Activated CD8-positive, alpha-beta memory T cell treated with anti-CD3 and anti-CD28 coated beads, Interleukin-2, amount 10 ng/mL, durations not matched to agents 7 days and 5 days (primary cell): Measurements from ENCODE around the gene PLCD1. TPM values are rescaled to one million over a fixed set of nuclear protein-coding genes. Genes with fewer than 3 reads are reported as not detected.
"Not testable (repeated sequence)": the region's sequence is repeated elsewhere in the genome, so short reads cannot be mapped to it uniquely, and the experiment has no call there.

Experiments used
- ATAC-seq: fragments of 150-1000 bp; cut with Tn5 transposase; one replicate; pipeline ENCODE4 v1.10.0; 2021; ENCODE audit warnings: moderate library complexity
- CTCF ChIA-PET: fragments of 350-600 bp; sonication (Branson Sonifier 250); formaldehyde crosslinking; loops from one replicate; lab custom pipeline; 2021; ENCODE audit warnings: antibody characterized with exemption; lab: Charles Lee
- DNase-seq: peaks from one replicate; pipeline ENCODE4 v3.0.0-alpha.2; 2020
- H3K27ac Mint-ChIP-seq: one replicate; pipeline ENCODE4 v1.8.0; 2021; ENCODE audit warnings: mild to moderate bottlenecking, mixed read lengths
- H3K27me3 Mint-ChIP-seq: one replicate; pipeline ENCODE4 v1.8.0; 2021; ENCODE audit warnings: mixed read lengths
- H3K36me3 Mint-ChIP-seq: one replicate; pipeline ENCODE4 v1.8.0; 2021; ENCODE audit warnings: mild to moderate bottlenecking, mixed read lengths
- H3K4me1 Mint-ChIP-seq: one replicate; pipeline ENCODE4 v1.8.0; 2021; ENCODE audit warnings: mixed read lengths
- H3K4me3 Mint-ChIP-seq: one replicate; pipeline ENCODE4 v1.8.0; 2021; ENCODE audit warnings: mild to moderate bottlenecking, moderate library complexity, mixed read lengths
- H3K9me3 Mint-ChIP-seq: one replicate; pipeline ENCODE4 v1.8.0; 2022; ENCODE audit warnings: low read depth, mixed read lengths
- total RNA-seq, 2 experiments: library from RNA; stranded (reverse); gene quantifications; one replicate each; pipeline ENCODE4 v1.2.3, GENCODE V29; 2021

Gene PLCD1
- total RNA-seq, 2 experiments from 2014 or later, result 12.3 to 20.6 TPM

DNA sequence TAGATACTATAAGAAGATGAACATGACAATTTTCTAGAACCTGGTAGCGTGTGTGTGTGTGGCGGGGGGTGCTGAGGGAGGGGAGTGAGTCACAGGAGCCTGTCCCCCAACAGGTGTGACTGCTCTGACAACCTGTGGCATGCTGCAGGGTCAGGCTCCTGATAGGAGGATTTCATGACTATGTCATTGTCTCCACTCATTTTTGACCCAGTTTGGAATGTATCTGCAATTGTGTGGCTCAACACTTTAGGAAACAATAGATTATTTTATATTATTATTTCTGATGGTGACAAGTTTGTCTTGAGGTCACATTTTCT is 48.1 kb downstream of the PLCD1 start:
- no peak overlapping the region for H3K27ac Mint-ChIP-seq

DNA sequence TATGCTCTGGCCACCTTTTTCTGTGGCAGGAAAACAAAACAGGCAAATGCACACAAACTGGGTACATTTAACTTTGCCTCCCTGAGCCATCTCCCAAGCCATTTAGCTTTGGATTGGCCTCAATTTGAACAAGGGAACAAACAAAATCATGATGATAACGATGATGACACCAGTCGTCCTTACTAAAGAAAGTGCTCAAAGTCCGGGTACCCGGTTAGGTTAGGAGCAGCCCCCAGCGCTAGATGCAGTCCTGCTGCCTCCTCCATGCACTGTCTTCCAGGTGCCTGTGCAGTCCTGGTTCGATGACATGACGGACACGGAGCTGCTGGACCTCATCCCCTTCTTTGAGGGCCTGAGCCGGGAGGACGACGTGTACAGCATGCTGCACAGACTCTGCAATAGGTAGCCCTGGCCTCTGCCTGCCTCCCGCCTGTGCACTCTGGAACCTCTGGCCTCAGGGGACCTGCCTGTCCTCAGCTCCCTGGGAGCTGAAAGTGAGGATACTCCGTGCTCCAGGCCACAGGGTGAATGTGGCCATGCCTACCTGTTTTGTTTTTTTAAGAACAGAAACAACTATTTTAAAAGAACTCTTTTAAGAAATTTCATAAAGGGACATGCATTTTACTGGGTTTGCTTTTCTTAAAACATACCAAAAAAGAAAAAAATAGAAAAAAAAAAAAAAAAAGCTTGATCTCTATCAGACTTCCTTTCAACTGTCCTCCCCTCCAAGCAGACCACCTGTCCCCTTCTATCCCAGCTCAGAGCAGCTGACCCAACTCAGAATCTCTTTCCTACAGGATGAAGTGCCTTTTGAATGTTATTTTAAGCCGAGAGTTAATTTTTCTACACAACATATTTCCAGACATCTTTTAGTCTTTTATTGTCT is 48.7 kb downstream of the PLCD1 start:
- Mint-ChIP-seq H3K27ac (no peak overlapping the region), H3K36me3 (no peaks in the 10 kb centered on the region), H3K4me1 (no peaks in the 10 kb centered on the region), H3K27me3 (peaks cover 7% of the 10 kb centered on the region), H3K9me3 (no peaks in the 10 kb centered on the region), H3K4me3 (no peak overlapping the region)
- DNase-seq (no peak), ATAC-seq (no peak)
- CTCF ChIA-PET, result interaction anchor here (0.8 to 10.3 kb wide), 7 partner anchors 10 to 126 kb away, joined by 3 to 61 read pairs (median 4); no protein-coding TSS in a partner anchor

More for the DNA sequence above, 48.1 kb downstream of the PLCD1 start:
- Mint-ChIP-seq H3K27me3 (peaks cover 7% of the 10 kb centered on the region), H3K9me3 (no peaks in the 10 kb centered on the region), H3K4me1 (no peaks in the 10 kb centered on the region), H3K36me3 (no peaks in the 10 kb centered on the region), H3K4me3 (no peak overlapping the region)
- ATAC-seq (no peak), DNase-seq (no peak)
- CTCF ChIA-PET, result interaction anchor here (1.1 to 10.3 kb wide), 6 partner anchors 11 to 126 kb away, joined by 3 to 61 read pairs (median 4); no protein-coding TSS in a partner anchor

DNA sequence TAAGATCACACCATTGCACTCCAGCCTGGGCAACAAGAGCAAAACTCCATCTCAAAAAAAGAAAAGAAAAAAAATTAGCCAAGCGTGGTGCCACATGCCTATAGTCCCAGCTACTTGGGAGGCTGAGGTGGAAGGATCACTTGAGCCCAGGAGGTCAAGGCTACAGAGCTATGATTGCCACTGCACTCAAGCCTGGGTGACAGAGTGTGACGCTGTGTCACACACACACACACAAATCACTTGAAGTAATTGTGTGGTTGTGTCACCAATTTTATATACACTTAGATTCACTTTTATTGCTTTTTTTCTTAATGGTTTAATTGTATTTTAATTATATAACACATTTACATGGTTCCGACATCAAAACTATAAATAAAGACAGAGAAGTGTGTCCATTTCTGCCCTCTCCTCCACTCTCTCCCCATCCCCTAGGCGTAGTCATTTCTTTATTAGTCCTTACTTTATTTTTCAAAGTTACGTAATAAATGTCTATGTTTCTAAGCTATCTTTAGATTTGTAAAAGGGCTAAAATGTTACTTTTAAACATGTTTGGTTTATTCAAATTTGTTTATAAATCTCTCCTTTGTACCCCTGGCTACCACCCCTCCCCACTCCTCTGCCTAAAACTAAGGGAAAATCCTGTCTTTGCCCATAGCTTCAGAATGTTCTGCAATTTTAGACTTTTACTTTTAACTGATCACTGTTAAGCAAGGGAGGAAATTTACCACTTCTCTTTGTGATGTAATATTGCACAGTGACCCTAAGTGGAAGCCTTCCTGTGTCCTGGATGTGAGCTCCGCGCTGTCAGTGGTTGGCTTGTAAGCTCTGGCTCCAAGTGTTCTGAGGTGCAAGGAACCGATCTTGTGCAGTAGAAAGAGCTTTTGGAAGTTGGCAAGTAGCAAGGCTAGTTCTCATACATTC is 49.6 kb downstream of the PLCD1 start:
- Mint-ChIP-seq H3K9me3 (no peaks in the 10 kb centered on the region), H3K4me1 (peaks cover 3% of the 10 kb centered on the region)

DNA sequence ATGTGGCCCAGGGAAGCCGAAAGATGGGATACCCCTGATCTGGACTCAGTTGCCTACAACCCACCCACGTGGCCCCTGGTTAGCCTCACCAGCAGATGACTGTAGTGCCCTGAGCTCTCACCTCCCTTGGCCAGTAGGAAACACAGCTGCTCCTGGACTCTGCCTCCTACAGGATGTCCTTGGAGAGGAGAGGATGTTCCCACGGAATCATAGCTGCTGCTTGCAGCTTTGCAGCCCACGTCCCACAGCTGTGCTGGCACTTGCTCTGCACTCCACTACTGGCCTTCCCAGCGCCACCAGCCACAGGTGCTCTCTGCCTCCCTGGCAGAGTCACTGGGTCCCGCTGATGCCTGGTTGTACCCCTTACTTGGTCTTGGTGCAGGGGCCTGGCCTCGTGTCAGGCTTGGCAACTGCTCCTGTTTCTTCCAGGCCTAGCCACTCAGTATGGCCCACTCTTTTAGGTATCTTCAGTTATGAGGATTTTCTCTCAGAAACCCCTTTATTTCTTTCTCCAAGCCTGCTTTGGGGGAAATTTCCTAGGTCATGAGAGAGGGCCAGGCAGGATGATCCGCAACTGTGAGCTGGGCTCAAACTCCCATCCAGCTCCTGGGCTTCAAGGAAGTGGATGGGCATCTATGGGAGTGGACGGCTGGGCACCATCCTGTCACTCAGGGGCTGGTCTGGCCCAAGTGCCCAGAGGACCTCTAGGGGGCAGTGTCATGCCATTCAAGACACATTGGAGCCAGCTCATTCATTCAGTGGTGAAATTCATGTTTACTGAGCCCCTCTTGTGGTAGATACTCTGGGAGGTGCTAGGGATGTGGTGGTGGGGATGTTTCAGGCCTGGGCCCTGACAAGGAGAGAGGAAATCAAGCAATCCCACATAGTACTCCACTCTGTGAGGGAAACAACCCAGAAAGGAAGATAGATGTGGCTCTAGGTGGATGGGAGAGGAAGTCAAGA is 55.0 kb downstream of the PLCD1 start:
- Mint-ChIP-seq H3K27ac (no peak overlapping the region), H3K9me3 (no peaks in the 10 kb centered on the region), H3K4me3 (no peak overlapping the region), H3K4me1 (peaks cover 9% of the 10 kb centered on the region), H3K27me3 (peaks cover 2% of the 10 kb centered on the region), H3K36me3 (no peaks in the 10 kb centered on the region)
- peak; percentile 82 for DNase-seq
- CTCF ChIA-PET, result interaction anchor here (0.6 to 10.3 kb wide), 38 partner anchors 8 to 1109 kb away, joined by 3 to 65 read pairs (median 5); partner anchors contain the start of genes DLEC1, VILL and XYLB
- peak; percentile 96 for ATAC-seq

More for the DNA sequence above, 49.6 kb downstream of the PLCD1 start:
- DNase-seq (no peak), ATAC-seq (no peak)
- peaks cover 7% of the 10 kb centered on the region for H3K27me3 Mint-ChIP-seq
- H3K36me3 Mint-ChIP-seq, result no peaks in the 10 kb centered on the region
- no peak overlapping the region for H3K4me3 Mint-ChIP-seq
- CTCF ChIA-PET, result interaction anchor here (0.8 to 10.3 kb wide), 5 partner anchors 9 to 125 kb away, joined by 3 to 61 read pairs (median 4); no protein-coding TSS in a partner anchor
- H3K27ac Mint-ChIP-seq, result no peak overlapping the region

DNA sequence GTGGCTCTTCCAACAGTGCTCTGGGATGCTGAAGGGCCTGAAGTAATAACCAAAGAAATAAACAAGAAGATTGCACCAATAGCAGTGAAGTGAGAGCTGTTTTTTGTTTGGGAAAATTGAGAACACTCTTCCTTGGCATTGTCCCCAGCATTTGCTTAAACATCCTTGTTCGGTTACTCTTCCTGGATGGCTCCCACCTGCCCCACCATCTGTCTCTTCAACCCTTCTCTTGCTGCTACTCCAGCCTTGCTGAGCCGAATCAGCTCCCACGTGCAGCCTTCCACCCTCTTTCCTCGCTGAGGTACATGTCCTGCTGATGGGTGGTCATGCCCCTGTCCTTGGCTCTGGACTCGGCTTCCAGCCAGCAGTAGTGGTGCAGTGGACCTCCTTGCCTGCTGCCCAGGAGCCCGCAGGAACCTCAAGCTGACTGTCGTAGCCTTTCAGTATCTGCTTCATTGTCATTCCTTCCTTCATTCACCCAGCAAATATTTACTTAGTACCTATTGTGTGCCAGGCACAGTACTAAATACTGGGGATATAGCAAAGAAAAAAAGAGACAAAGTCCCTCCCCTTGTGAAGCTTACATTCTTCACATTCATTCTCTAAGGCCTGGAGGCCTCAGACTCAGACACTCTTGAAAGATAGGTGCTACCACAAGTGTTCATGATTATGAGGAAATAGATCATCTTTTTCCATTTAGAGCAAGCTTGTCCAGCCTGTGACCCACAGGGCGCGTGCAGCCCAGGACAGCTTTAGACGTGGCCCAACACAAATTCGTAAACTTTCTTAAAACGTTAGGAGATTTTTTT is 56.0 kb downstream of the PLCD1 start:
- H3K36me3 Mint-ChIP-seq, result no peaks in the 10 kb centered on the region
- H3K27ac Mint-ChIP-seq, result no peak overlapping the region
- no peak overlapping the region for H3K4me3 Mint-ChIP-seq
- no peaks in the 10 kb centered on the region for H3K9me3 Mint-ChIP-seq
- peaks cover 9% of the 10 kb centered on the region for H3K4me1 Mint-ChIP-seq
- no peak for ATAC-seq
- peak; percentile 35 for DNase-seq
- CTCF ChIA-PET, result interaction anchor here (0.6 to 10.3 kb wide), 28 partner anchors 7 to 1108 kb away, joined by 3 to 65 read pairs (median 8); partner anchors contain the start of genes VILL and XYLB
- H3K27me3 Mint-ChIP-seq, result no peaks in the 10 kb centered on the region

DNA sequence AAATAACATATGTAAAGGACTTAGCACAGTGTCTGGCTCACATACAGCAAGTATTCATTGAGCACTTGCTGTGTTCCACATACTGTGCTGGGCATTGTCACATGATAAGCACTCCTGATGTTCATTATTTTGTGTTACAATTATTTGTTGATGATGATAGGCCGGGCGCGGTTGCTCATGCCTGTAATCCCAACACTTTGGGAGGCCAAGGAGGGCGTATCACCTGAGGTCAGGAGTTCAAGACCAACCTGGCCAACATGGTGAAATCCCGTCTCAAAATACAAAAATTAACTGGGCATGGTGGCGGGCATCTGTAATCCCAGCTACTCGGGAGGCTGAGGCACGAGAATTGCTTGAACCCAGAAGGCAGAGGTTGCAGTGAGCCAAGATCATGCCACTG is 57.4 kb downstream of the PLCD1 start:
- not testable (repeated sequence) for H3K9me3 Mint-ChIP-seq, H3K4me3 Mint-ChIP-seq, H3K27me3 Mint-ChIP-seq, H3K4me1 Mint-ChIP-seq, ATAC-seq, DNase-seq, H3K36me3 Mint-ChIP-seq, H3K27ac Mint-ChIP-seq
- CTCF ChIA-PET, result interaction anchor here (1.3 to 6.6 kb wide), 4 partner anchors 14 to 118 kb away, joined by 3 to 65 read pairs (median 10); no protein-coding TSS in a partner anchor

DNA sequence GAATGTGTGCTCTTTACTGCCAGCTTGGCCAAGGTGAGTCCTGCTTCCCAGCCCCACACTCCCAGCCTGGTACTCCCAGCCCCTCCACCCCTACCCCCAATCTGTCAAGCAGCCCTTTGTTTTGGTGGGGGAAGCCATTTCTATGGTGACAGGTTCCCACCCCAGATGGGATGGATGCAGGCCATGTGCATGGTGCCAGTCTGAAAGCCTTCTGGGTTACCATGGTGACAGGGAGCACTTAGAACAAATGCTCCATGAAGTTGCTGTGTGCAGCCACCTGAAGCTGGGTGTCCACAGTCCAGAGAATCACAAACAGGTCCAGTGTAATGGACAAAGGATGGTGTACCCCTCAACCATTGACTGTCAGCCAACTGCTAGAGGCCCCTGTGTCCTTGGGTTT is 58.0 kb downstream of the PLCD1 start:
- Mint-ChIP-seq H3K4me3 (no peak overlapping the region), H3K27ac (no peak overlapping the region), H3K27me3 (no peaks in the 10 kb centered on the region), H3K9me3 (no peaks in the 10 kb centered on the region), H3K36me3 (no peaks in the 10 kb centered on the region), H3K4me1 (peaks cover 9% of the 10 kb centered on the region)
- ATAC-seq, result no peak
- DNase-seq, result peak; percentile 22
- CTCF ChIA-PET, result interaction anchor here (1.3 to 6.6 kb wide), 5 partner anchors 10 to 118 kb away, joined by 3 to 65 read pairs (median 8); no protein-coding TSS in a partner anchor

DNA sequence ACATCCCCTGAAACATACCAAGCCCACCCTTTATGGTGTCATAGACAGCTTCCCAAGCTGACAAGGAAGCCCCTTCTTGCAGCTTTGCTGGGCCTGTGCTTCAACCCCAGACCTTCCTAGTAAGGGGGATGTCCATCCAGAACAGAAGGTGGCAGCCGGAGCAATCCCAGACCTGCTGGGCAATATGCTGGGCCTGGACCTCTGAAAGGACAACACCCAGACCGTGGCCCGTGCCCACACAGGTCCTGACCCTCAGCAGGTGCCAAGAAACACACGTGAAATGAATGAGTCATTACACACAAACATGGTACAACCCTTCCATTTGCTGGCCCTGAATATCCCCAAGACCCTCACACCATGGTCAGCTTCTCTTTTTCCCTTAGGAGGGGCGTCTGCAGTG is 58.6 kb downstream of the PLCD1 start:
- no peaks in the 10 kb centered on the region for H3K9me3 Mint-ChIP-seq
- no peak overlapping the region for H3K27ac Mint-ChIP-seq
- peaks cover 9% of the 10 kb centered on the region for H3K4me1 Mint-ChIP-seq
- no peaks in the 10 kb centered on the region for H3K36me3 Mint-ChIP-seq
- ATAC-seq, result no peak
- CTCF ChIA-PET, result interaction anchor here (0.7 to 5.0 kb wide), 4 partner anchors 10 to 104 kb away, joined by 3 to 49 read pairs (median 8); no protein-coding TSS in a partner anchor
- no peak overlapping the region for H3K4me3 Mint-ChIP-seq
- no peaks in the 10 kb centered on the region for H3K27me3 Mint-ChIP-seq
- DNase-seq, result peak; percentile 31

DNA sequence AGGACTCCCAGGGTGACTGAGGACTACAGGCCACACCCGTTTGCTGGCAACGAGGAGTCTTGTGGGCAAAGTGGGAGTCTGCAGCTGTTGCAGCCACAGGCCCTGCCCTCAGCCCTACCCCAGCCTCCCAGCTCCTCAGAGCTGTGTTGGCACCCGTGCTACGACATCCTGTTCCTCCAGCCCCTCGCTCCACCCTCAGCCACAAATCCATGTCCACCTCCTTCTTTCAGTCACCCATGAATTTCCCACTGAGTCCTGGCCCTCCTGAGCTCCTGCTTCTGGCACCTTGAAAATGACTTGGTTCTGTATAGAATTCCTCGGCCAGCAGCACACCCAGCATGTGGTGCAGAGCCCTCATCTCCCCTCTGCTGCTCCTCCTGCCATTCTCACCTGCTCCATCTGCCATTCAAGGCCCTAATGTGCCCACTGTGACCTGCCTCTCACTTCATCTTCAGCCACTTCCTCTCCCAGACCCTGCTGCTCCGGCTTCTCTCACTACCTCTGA is 59.8 kb downstream of the PLCD1 start:
- H3K4me3 Mint-ChIP-seq, result no peak overlapping the region
- peak; percentile 11 for DNase-seq
- no peaks in the 10 kb centered on the region for H3K36me3 Mint-ChIP-seq
- CTCF ChIA-PET, result interaction anchor here (0.7 to 5.0 kb wide), 4 partner anchors 27 to 147 kb away, joined by 3 to 49 read pairs (median 7); no protein-coding TSS in a partner anchor
- no peaks in the 10 kb centered on the region for H3K9me3 Mint-ChIP-seq
- peaks cover under 1% of the 10 kb centered on the region for H3K27me3 Mint-ChIP-seq
- H3K4me1 Mint-ChIP-seq, result peaks cover 5% of the 10 kb centered on the region
- no peak overlapping the region for H3K27ac Mint-ChIP-seq
- ATAC-seq, result no peak

DNA sequence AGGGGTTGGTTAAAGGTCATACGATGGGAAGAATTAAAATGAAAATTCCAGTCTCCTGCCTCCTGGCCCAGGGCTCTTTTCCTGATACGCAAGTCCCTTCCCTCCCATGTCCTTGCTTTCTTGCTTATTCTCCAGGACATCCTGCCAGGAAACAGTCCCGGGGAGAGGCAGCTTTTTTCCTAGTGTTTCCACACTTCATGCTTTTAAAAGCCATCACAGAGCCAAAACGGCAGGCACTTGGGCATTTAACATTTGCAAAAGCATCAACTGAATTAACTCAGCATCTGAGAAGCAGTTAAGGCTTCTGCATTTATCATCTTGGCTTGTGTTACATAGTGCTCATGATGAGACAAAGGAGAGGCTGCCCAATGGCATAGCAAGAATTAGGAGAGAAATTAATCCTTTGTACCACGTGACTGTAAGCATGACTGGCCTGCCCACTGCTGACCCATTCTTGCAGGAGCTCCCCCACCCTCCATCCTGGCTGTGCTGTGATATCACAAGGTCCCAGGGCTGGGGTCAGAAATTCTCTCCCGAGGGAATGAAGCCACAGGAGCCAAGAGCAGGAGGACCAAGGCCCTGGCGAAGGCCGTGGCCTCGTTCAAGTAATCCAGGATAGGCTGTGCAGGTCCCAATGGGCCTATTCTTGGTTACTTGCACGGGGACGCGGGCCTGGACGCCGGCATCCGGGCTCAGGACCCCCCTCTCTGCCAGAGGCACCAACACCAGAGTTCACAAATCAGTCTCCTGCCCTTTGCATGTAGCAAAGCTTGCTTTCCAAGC is 60.4 kb downstream of the PLCD1 start:
- Mint-ChIP-seq H3K4me1 (peaks cover 3% of the 10 kb centered on the region), H3K27ac (no peak overlapping the region), H3K36me3 (no peaks in the 10 kb centered on the region), H3K4me3 (no peak overlapping the region), H3K27me3 (peaks cover 2% of the 10 kb centered on the region), H3K9me3 (no peaks in the 10 kb centered on the region)
- CTCF ChIA-PET, result interaction anchor here (1.0 to 5.9 kb wide), 7 partner anchors 9 to 102 kb away, joined by 3 to 61 read pairs (median 5); no protein-coding TSS in a partner anchor
- DNase-seq, result no peak
- no peak for ATAC-seq
